Skeletal muscle tissue (tissue), 4 donors: ENCODE measurements around the gene ETV5. TPM values are rescaled to one million over a fixed set of nuclear protein-coding genes. Genes with fewer than 3 reads are reported as not detected.
"Not testable (repeated sequence)": the region's sequence is repeated elsewhere in the genome, so short reads cannot be mapped to it uniquely, and the experiment has no call there.

Experiments used
- H3K27ac ChIP-seq: one replicate; pipeline ENCODE4 v1.7.0; 2013; ENCODE audit warnings: mild to moderate bottlenecking, low read depth, low read length, inconsistent platforms
- H3K27me3 ChIP-seq, 3 donors: one replicate each; pipeline ENCODE4 v1.7.0; 2013; ENCODE audit warnings: low read length in 3 of 3; ENCODE audit not compliant: control insufficient read depth in 3 of 3, insufficient read depth in 3 of 3
- H3K36me3 ChIP-seq, 3 donors: one replicate each; pipeline ENCODE4 v1.7.0; 2013; ENCODE audit warnings: low read length in 3 of 3; ENCODE audit not compliant: control insufficient read depth in 3 of 3, insufficient read depth in 3 of 3
- H3K4me1 ChIP-seq, 3 donors: one replicate each; pipeline ENCODE4 v1.7.0; 2013; ENCODE audit warnings: low read length in 3 of 3, mild to moderate bottlenecking in 3 of 3; ENCODE audit not compliant: control insufficient read depth in 3 of 3, insufficient read depth in 3 of 3
- H3K4me3 ChIP-seq, 3 donors: one replicate each; pipeline ENCODE4 v1.7.0; 2013; ENCODE audit warnings: low read length in 3 of 3
- H3K9ac ChIP-seq, 3 donors: one replicate each; pipeline ENCODE4 v1.7.0; 2013; ENCODE audit warnings: low read length in 3 of 3, mild to moderate bottlenecking in 3 of 3, moderate library complexity in 2 of 3, low read depth in 1 of 3
- H3K9me3 ChIP-seq, 3 donors: one replicate each; pipeline ENCODE4 v1.7.0; 2013; ENCODE audit warnings: low read length in 3 of 3; ENCODE audit not compliant: control insufficient read depth in 3 of 3
- total RNA-seq: library from RNA; depleted of rRNA; stranded (reverse); fragments of >200 nt; gene quantifications from one replicate; pipeline ENCODE4 v1.2.3, GENCODE V29; 2014
- donor health status: Osteomylitis.

Gene ETV5
- total RNA-seq, 1 donor from 2014 or later, result 18.8 TPM

- H3K9ac ChIP-seq, H3K27me3 ChIP-seq: not testable (repeated sequence)
- H3K27ac ChIP-seq, result peak overlapping the region; percentile 21
Observed at GRCh38 chr3:186021250-186021649, 87.6 kb downstream of the ETV5 start.

GRCh38 chr3:186019288-186019687 is 89.6 kb downstream of the ETV5 start:
- not testable (repeated sequence) for H3K36me3 ChIP-seq, H3K27me3 ChIP-seq, H3K27ac ChIP-seq, H3K9me3 ChIP-seq, H3K4me1 ChIP-seq, H3K9ac ChIP-seq, H3K4me3 ChIP-seq

More at GRCh38 chr3:186021250-186021649, 87.6 kb downstream of the ETV5 start:
- H3K9me3 ChIP-seq, H3K4me3 ChIP-seq, H3K4me1 ChIP-seq, H3K36me3 ChIP-seq: not testable (repeated sequence)

- Histone ChIP-seq H3K27ac (no peak overlapping the region), H3K9ac (no peak overlapping the region), H3K27me3 (peaks cover 0 to 2% (median 0%) of the 10 kb centered on the region in 3 donors), H3K36me3 (no peaks in the 10 kb centered on the region), H3K4me3 (no peak overlapping the region), H3K9me3 (no peaks in the 10 kb centered on the region), H3K4me1 (no peaks in the 10 kb centered on the region)
Observed at GRCh38 chr3:186014866-186015265, 94.0 kb downstream of the ETV5 start.

GRCh38 chr3:186013312-186013711 is 95.6 kb downstream of the ETV5 start:
- H3K36me3 ChIP-seq, result no peaks in the 10 kb centered on the region

GRCh38 chr3:186012137-186012536 is 96.8 kb downstream of the ETV5 start:
- no peaks in the 10 kb centered on the region for H3K4me1 ChIP-seq
- no peaks in the 10 kb centered on the region for H3K9me3 ChIP-seq
- no peak overlapping the region for H3K4me3 ChIP-seq
- peaks cover 0 to 2% (median 0%) of the 10 kb centered on the region in 3 donors for H3K27me3 ChIP-seq
- no peaks in the 10 kb centered on the region for H3K36me3 ChIP-seq
- H3K9ac ChIP-seq, result no peak overlapping the region
- no peak overlapping the region for H3K27ac ChIP-seq

More at GRCh38 chr3:186013312-186013711, 95.6 kb downstream of the ETV5 start:
- H3K4me1 ChIP-seq, result no peaks in the 10 kb centered on the region
- H3K9ac ChIP-seq, result no peak overlapping the region
- H3K27ac ChIP-seq, result no peak overlapping the region
- H3K27me3 ChIP-seq, result peaks cover 0 to 2% (median 0%) of the 10 kb centered on the region in 3 donors
- no peak overlapping the region for H3K4me3 ChIP-seq
- no peaks in the 10 kb centered on the region for H3K9me3 ChIP-seq

- Histone ChIP-seq H3K36me3 (no peaks in the 10 kb centered on the region), H3K27ac (no peak overlapping the region), H3K4me3 (no peak overlapping the region), H3K9ac (no peak overlapping the region), H3K4me1 (no peaks in the 10 kb centered on the region), H3K9me3 (no peaks in the 10 kb centered on the region), H3K27me3 (no peaks in the 10 kb centered on the region)
Observed at GRCh38 chr3:186004671-186005070, 104.2 kb downstream of the ETV5 start.

- Histone ChIP-seq H3K9ac (no peak overlapping the region), H3K9me3 (no peaks in the 10 kb centered on the region), H3K27me3 (no peaks in the 10 kb centered on the region), H3K4me3 (no peak overlapping the region), H3K36me3 (no peaks in the 10 kb centered on the region), H3K4me1 (no peaks in the 10 kb centered on the region), H3K27ac (no peak overlapping the region)
Observed at GRCh38 chr3:186004209-186004608, 104.7 kb downstream of the ETV5 start.

GRCh38 chr3:186003610-186004009 is 105.3 kb downstream of the ETV5 start:
- Histone ChIP-seq H3K4me3 (no peak overlapping the region), H3K27ac (no peak overlapping the region), H3K36me3 (no peaks in the 10 kb centered on the region), H3K9me3 (no peaks in the 10 kb centered on the region), H3K9ac (no peak overlapping the region), H3K4me1 (no peaks in the 10 kb centered on the region), H3K27me3 (no peaks in the 10 kb centered on the region)

GRCh38 chr3:186002884-186003472 is 105.9 kb downstream of the ETV5 start:
- Histone ChIP-seq H3K4me3 (no peak overlapping the region), H3K4me1 (no peaks in the 10 kb centered on the region), H3K9ac (no peak overlapping the region), H3K27me3 (no peaks in the 10 kb centered on the region), H3K9me3 (no peaks in the 10 kb centered on the region), H3K36me3 (no peaks in the 10 kb centered on the region), H3K27ac (no peak overlapping the region)

GRCh38 chr3:186001842-186002241 is 107.0 kb downstream of the ETV5 start:
- Histone ChIP-seq H3K4me3 (no peak overlapping the region), H3K27ac (no peak overlapping the region), H3K27me3 (no peaks in the 10 kb centered on the region), H3K4me1 (no peaks in the 10 kb centered on the region), H3K9ac (no peak overlapping the region), H3K36me3 (no peaks in the 10 kb centered on the region), H3K9me3 (no peaks in the 10 kb centered on the region)
